Measurements from ENCODE around the gene SCUBE3.

The SCUBE3 gene

GRCh38 chr6:35242486-35242885 lies 28.7 kb downstream of the SCUBE3 start:
- ChIA-PET CTCF (interaction anchor here (2.9 to 7.1 kb wide), 7 partner anchors 12 to 255 kb away, joined by 24 to 79 read pairs (median 43); partner anchors contain the start of gene ZNF76), POLR2A (no interaction called here)
- DNase-seq (ENCODE audit: extremely low spot score): no peak
- no peak for TF ChIP-seq CTCF (IDR thresholded peaks at IDR 0.05; ENCODE audit: control extremely low read depth, extremely low read depth, low read depth, missing control alignments)

GRCh38 chr6:35242906-35243305 lies 29.1 kb downstream of the SCUBE3 start:
- ChIA-PET POLR2A (no interaction called here), CTCF (interaction anchor here (2.1 to 7.1 kb wide), 5 partner anchors 12 to 256 kb away, joined by 5 to 79 read pairs (median 63); partner anchors contain the start of gene ZNF76)
- DNase-seq (ENCODE audit: extremely low spot score): no peak
- no peak for TF ChIP-seq CTCF (IDR thresholded peaks at IDR 0.05; ENCODE audit: control extremely low read depth, extremely low read depth, low read depth, missing control alignments)

- TF ChIP-seq CTCF (IDR thresholded peaks at IDR 0.05; ENCODE audit: control extremely low read depth, extremely low read depth, low read depth, missing control alignments): no peak
- no peak for DNase-seq (ENCODE audit: extremely low spot score)
- CTCF ChIA-PET: interaction anchor here (2.1 to 7.1 kb wide), 5 partner anchors 13 to 256 kb away, joined by 5 to 79 read pairs (median 63); partner anchors contain the start of gene ZNF76
- POLR2A ChIA-PET: no interaction called here
Observed at GRCh38 chr6:35243386-35243958, 29.7 kb downstream of the SCUBE3 start.

GRCh38 chr6:35244551-35244950 lies 30.8 kb downstream of the SCUBE3 start:
- CTCF ChIA-PET: interaction anchor here (1.7 to 2.1 kb wide), 3 partner anchors 12 to 105 kb away, joined by 5 to 8 read pairs (median 6); no protein-coding TSS in a partner anchor
- TF ChIP-seq CTCF (IDR thresholded peaks at IDR 0.05; ENCODE audit: control extremely low read depth, extremely low read depth, low read depth, missing control alignments): no peak
- POLR2A ChIA-PET: no interaction called here
- DNase-seq (ENCODE audit: extremely low spot score): no peak

- DNase-seq (ENCODE audit: extremely low spot score): peak; percentile 46
- ChIA-PET CTCF (interaction anchor here (1.4 to 6.1 kb wide), 5 partner anchors 7 to 261 kb away, joined by 3 to 42 read pairs (median 4); partner anchors contain the start of gene ZNF76), POLR2A (no interaction called here)
- peak; percentile 23 for TF ChIP-seq CTCF (IDR thresholded peaks at IDR 0.05; ENCODE audit: control extremely low read depth, extremely low read depth, low read depth, missing control alignments)
Observed at GRCh38 chr6:35247642-35248231, 34.0 kb downstream of the SCUBE3 start.

- no peak for TF ChIP-seq CTCF (IDR thresholded peaks at IDR 0.05; ENCODE audit: control extremely low read depth, extremely low read depth, low read depth, missing control alignments)
- ChIA-PET POLR2A (no interaction called here), CTCF (interaction anchor here (1.0 to 6.1 kb wide), 5 partner anchors 8 to 261 kb away, joined by 3 to 42 read pairs (median 4); partner anchors contain the start of gene ZNF76)
- DNase-seq (ENCODE audit: extremely low spot score): no peak
Observed at GRCh38 chr6:35248300-35248699, 34.5 kb downstream of the SCUBE3 start.

Measured in GM10248 (cell line).